Right renal cortex interstitium (tissue), 3 donors: ENCODE data around the gene RHOBTB3. TPM values are rescaled to one million over a fixed set of nuclear protein-coding genes. Genes with fewer than 3 reads are reported as not detected.
"Not testable (repeated sequence)": the region's sequence is repeated elsewhere in the genome, so short reads cannot be mapped to it uniquely, and the experiment has no call there.

ENCODE experiments used
- DNase-seq, 3 donors: peaks; one replicate each; pipeline ENCODE4 v3.0.0-alpha.2; 2013; ENCODE audit warnings: low read depth in 3 of 3, low spot score in 2 of 3
- polyA plus RNA-seq, 3 donors: library from polyadenylated mRNA; unstranded; fragments of 120-200 nt; gene quantifications; one replicate each; pipeline ENCODE4 v1.2.1, GENCODE V29; 2013; ENCODE audit not compliant: insufficient read length in 3 of 3

The RHOBTB3 gene
- polyA plus RNA-seq, 3 donors, result 70.7 to 75.7 (median 74.7) TPM

DNA sequence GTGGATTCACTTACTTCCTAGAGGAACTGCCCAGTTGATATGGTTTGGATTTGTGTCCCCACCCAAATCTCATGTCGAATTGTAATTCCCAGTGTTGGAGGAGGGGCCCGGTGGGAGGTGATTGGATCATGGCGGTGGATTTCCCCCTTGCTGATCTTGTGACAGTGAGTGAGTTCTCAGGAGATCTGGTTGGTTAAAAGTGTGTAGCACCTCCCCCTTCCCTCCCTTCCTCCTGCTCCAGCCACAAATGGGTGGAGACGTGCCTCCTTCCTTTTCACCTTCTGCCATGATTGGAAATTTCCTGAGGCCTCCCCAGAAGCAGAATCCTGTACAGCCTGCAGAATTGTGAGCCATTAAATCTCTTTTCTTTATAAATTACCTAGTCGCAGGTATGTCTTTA is 17.9 kb upstream of the RHOBTB3 start:
- DNase-seq, result not testable (repeated sequence)

DNA sequence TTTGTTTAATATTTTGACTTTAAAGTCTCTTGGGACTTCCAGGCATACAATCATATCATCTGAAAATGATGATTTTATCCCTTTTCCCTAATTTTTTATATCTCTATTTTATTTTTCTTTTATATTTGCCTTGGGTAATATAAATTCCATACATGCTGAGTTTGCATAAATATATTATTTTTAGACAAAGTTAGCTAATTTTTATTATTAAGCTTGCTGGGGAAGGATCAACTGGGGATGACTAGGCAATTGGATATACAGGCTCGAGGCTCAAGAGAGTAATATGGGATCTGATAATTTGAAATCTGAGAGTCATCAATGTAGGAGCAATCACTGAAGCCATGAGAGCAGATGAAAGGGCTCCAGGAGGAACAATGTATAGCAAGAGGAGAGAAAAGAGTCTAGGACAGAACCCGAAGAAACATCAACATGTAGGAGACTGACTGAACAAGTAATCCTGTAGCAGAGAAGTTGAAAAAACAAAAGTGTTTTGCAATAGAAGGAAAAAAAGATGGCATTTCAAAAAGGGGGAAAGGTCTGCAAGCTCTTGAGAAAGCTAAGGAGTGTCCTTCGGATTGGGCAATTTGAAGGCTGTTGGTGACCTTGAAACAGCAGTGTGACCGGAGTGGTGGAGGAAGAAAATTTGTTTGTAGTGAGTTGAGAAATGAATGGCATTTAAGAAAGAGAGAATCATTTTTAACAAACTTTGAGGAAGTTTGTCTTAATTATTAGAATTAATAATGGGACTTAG is 17.0 kb upstream of the RHOBTB3 start:
- no peak for DNase-seq

DNA sequence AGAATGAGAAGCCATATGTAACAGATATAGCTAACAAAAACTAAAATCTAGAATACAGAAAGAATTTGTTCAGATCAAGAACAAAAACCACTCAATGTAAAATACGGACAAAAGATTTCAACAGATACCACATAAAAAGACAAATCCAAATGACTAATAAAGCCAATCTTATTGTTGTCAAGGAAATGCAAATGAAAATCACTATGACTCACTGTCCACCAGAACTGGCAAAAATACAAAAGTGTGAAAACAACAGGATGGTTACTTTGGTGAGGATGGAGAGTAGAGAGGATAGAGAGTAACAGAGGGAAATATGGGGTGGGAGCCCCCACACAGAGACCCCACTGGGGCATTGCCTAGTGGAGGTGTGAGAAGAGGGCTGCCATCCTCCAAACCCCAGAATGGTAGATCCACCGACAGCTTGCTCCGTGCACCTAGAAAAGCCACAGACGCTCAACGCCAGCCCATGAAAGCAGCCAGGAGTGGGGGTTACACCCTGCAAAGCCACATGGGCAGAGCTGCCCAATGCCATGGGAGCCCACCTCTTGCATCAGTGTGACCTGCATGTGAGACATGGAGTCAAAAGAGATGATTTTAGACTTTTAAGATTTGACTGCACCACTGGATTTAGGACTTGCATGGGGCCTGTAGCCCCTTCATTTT is 15.2 kb upstream of the RHOBTB3 start:
- DNase-seq, result no peak

DNA sequence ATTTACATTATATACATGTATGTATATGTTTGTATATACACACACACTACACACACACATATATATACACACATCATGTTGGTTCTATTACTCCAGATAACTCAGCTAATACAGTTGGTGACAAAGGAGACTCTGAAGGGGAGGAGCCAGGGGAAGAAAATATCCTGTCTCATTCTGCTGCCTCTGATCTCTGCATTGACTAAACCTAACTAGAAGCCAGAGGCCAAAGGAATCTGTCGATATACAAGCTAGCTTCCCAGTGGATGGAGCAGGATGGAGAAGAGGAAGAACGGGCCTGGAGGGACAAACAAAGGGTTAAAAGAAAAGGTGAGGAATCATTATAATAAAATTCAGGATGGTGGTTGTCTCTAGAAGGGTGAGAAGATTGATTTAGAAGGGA is 13.7 kb upstream of the RHOBTB3 start:
- DNase-seq, result no peak

DNA sequence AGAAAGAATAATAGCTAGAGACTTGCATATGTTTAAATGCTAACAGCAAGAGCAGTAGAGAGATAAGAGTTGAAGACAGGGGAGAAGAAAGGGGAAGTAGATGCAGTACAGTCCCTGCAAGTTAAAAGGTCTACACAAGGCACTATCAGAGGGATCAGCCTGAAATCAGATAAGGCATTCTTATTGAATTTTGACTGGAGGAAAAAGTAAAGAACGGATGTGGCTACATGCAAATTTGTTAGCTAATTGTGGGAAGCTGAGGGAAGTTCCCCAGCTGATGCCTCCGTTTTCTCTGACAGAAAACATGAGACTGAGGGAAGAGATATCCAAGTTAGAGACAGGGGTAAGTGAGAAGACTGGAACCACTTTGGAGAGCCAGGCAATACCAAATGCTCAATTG is 12.9 kb upstream of the RHOBTB3 start:
- no peak for DNase-seq

DNA sequence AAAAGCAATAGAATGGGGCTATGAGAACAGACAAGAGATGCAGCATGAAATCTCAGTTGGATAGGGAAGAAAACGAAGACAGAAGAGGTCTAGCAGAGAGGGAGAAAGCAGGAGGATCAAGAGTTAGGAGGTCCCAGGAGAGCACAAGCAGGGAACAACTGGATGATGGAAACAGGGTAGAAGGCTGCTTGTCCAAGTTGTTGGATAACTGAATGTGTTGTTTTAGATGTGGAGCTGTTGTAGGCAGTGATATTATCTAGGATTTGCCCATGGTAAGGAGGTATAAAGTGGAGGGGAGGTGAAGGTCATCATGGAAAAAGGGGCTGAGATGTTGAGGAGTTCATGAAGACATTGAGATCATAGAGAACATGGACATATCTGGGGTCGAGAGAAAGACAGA is 12.4 kb upstream of the RHOBTB3 start:
- no peak for DNase-seq

DNA sequence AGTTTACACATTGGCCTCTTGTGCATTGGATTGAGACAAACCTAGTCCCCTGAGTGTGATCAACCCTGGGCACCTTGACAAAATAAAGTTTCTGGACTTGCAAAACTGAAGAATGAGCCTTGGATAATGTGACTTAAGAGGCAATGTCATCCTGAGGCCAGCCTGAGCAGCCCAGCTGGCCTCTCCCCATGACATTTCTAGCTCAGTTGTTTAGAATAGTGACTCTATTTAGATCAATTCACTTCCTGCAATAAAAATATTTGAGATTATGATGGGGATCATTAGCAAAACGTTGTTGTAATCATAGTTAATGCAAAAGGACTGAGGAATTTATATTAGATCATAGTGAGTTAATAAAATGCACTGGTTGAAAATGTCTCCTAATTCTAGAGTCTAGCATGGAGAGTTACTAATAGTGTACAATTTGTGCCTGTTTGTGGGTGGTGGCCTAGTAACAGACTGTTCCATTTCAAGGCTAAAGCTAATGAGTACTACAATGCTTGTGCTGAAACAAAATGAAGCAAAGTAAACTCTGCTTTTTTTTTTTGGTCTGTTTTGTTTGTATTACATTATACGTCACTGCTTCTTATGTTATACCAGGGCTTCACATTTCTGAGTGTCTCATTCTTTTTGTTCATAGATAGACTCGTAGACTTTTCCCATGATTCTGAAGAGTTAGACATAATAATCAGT is 10.9 kb upstream of the RHOBTB3 start:
- no peak for DNase-seq

DNA sequence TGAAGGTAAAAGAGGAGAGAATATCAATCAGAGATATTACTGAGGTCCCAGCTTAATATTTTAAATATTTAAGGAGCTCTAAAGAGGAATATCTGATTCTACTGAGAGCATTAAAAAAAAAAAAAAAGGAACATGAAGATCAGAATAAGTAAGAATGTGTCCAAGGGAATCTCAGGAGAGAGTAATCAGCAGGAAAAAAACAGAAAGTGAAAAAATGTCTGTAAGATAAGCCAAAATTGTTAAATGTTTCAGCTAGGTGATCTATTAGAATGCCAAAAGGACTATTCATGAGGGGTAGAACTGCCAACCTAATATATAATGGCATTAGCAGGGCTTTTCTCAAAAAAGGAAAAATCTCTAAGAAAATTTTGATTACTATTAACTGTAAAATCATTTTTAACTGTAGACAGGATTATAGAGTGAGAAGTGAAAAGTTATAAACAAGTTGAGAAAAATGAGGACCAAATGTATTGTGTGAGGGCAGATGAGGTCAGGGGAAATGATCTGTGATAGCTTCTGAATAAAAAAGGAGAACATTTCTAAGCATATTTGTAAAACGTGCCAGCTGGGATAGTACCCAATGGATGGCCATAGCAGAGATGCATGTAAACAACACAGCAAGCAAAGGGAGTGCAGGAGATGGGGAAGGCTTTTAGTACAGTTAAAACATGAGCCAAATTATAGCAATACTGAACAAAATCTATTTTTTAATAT is 9.4 kb upstream of the RHOBTB3 start:
- no peak for DNase-seq

DNA sequence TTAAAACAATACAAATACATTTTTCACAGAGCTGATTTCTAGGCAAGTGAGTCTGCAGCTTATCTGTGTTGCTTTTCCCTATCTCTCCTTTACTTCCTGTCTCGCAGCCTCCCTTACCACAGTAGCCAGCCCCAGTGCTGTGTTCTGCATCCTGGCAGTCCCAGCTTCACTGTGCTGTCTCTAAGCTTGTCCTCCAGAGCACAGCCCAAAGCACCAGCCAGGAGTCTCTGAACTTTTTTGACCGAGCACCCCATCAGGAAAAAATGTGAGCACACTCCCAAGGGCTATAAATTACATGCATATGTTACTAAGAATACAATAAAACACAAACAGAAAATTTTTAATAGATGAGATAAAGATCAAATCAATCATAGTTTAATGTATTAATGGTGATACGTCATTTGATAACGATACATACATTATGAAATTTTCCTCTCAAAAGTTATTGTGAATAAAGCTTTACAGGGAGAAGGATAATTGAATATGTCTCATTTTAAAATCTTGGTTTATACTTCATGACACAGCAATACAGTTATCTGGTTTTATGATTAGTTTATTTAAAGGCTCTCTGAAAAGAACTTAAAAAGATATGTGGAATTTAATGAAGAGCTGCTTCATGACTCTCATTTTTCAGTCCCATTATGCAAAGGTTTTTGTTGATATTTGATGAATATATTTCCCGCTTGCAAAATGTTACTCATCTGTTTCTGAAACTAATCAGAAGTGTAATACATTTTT is 7.3 kb upstream of the RHOBTB3 start:
- DNase-seq, result no peak

DNA sequence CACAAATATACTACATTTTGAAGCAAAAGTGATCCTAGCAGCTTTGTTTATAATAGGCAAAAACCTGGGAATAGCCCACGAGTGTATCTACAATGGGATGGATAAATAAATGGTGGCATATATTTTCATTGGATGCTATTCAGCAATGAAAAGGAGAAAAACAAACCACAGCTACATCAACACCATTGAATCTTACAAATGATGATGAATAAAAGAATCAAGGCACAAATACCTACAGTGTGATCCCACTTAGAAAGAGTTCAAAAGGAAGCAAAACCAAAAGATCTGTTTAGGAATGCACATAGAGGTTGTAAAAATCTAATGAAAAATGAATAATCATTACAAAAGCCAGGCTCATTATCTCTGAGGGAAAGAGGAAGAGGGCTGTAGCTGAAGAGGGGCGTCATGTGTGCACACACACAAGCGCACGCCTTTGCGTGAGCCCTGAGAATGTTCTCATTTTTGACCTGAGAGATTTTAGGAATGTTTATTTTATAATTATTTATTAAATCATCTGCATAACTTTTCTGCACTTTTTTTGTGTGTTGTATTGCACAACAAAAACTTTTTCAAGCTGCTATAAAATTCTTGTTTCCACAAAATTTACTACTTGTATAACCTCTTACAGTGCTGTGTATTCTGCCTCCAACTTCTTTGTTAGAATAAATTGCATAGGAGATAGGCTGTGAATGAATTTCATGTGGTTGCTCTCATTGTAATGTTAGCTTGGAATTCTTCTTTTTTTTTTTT is 5.9 kb upstream of the RHOBTB3 start:
- no peak for DNase-seq

DNA sequence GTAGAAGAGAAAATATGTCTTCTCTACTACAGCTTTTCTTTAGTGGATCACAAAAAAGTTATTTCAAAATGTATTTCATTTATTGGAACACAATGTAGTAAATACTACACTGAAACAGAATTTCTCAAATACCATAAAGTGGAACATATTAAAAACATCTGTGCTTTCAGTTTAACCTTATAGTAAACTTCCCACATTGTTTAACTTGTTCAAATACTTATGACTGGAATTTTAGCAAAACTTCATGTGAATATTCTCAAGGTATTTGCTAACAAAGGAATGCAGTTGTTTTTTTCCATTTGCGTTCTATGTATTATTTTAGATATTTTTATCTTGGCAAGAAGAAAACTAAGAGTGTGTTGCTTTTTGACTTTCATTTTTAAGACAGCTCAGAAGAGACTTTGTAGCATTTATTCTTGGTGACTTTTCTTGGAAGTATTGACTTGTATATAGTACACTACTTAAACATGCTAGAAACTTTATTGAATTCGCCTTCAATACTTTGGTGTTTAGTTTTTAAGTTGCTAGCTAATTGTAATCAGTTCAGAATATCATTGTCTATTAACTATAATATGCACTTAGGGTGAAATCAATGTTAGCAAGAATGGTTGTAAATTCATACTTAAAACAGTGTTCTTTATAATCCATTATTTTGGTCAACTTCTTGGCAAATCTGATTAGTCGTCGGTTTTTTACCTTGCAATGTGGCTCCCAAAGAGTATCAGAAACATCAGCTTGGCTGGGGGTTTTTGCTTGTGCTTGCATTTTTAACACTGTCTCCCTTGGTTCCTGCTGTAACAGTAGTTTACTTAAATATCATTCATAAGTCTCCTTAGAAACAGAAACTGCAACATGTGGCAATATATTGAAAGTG is 5.0 kb upstream of the RHOBTB3 start:
- DNase-seq, result no peak

DNA sequence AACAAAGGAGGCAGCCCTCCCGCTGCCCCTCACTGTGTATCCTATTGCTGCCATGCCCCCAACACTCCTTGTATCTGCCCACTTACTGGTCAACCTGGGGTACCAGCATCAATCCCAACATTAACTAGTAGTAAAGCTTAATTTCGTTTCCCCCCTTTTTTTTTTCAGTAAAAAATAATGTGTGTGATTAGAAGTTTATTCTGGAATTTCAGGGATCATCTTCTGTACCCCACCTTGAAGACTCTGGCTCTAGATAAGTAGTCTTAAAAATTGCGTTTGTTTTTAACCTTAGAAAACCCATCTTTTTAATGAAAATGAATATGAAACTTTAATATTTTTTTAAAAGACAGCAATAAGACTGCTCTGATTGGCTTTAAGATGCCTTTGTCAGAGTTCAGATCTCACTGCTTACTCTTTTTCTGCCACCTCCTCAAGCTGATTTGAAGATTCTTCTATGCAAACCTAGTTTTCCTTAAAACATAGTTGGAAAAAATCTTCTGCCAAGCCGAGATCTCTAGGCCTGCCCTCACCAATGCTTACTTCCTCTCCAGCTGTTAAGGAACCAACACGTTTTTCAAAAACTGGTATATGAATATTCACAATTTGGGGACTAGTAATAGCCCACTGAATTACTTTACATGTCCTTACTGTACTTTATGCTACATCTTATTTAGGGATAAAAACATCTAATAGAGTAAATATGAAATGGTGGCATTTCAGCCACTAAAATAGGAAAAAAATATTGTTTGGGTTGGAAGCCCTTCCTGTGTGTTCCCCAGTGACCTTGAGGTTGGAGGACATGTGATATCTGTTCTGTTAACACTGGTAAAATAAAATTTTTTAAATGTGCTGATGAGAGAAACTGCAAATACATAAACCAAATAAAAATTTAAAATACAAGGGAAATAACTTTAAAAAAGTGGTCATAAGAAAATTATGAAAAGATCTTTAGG is 4.0 kb upstream of the RHOBTB3 start:
- no peak for DNase-seq

DNA sequence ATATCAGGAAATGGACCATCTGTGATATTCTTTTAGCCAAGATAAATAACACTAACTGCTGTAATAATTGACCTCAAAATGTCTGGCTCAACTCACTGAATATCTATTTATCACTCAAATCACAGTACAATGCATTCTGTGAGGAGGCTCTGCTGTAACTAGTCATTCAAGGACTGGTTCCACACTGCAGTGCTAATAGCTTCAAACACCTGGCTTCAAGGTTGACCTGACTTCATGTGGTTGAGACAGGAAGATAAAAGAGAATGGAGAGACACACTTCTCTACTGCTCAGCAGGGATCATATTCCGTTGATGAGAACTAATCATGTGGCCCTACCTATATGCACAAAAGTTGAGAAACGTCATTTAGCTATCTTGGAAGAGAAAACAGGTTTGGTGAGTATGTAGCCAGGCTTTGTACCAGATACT is 3.4 kb upstream of the RHOBTB3 start:
- DNase-seq, result no peak

DNA sequence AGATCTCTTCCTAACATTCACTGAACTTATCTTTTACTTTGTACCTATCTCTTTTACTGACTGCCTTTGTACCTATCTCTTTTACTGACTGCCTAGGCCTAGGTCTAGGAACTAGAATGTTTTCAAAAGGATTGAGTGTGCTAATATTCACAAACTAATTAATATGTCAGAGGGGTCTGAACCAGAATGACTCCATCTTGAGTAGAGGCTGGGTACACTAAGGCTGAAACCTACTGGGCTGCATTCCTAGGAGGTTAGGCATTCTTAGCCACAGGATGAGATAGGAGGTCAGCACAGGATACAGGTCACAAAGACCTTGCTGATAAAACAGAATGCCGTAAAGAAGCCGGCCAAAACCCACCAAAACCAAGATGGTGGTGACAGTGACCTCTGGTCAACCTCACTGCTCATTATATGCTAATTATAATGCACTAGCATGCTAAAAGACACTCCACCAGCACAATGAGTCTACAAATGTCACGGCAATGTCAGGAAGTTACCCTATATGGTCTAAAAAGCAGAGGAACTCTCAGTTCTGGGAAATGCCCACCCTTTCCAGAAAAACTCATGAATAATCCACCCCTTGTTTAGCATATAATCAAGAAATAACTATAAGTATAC is 2.5 kb upstream of the RHOBTB3 start:
- DNase-seq, result no peak

DNA sequence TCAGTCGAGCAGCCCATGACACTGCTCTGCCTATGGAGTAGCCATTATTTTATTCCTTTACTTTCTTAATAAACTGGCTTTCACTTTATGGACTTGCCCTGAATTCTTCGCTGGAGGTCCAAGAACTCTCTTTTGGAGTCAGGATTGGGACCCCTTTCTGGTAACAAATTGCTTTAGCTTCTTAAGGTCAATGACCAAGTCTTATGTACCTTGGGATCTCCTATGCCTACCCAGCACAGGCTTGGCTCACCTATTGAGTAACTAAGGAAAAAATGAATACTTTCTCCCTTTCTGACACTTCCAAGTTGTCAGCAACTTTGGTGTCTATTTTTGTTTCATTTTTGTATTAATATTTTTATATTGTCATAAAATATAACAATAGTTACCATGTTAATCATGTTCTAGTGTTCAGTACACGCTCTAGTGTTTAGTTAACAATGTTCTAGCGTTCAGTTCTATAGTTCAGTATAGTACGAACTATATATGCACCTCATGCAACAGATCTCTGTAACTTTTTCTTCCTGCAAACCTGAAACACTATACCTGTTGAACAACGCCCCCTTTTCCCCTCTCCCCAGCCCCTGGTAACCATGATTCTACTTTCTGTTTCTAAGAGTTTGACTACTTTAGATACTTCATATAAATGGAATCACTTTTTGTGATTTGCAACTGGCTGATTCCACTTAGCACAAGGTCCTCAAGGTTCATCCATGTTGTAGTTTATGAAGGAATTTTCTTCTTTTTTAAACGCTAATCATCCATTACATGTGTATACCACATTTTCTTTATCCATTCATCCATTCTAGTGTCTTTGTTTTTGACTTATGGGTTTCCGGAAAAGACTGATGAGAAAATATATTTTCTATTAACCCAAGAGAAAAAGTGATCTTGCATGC is 1.8 kb upstream of the RHOBTB3 start:
- DNase-seq, result no peak

DNA sequence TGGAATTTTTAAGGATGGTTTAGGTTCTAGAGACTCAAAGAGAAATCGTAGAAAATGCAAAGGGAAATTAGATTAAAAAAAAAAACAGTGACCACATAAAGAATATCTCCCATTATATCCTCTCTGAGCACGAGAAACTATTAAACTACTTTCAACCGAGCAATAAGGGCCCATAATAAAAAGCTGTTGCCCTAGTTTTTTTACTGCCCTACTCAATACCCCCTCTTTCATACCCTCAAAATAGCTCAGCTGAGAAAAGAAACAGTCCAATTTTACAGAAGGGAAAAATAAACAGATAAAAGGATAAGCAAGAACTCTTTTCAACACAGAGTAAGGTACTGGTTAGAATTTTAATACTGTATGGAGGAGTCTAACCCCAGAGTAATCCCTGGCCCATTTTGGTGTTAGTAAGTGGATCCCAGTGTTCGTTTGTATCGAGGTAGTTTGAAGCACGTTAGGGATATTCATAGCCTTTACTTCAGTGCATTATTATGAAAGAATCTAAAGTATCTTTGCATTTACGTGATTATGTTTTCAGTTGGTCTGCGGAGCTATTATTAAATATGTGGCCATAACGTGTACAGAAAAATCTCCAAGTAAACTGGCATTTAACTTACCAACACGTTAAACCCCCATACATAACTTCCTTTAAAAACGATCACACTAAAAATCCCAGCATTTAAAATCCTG is 980 bp upstream of the RHOBTB3 start:
- DNase-seq, result no peak
